LNCaP clone FGC (cell line): Measurements from ENCODE around the gene ODF2L.

Source experiments
- DNase-seq: peaks from one replicate; pipeline ENCODE4 v3.0.0-alpha.2; 2011; ENCODE audit warnings: low read depth
- H3K4me3 ChIP-seq: 2 replicates; pipeline ENCODE4 v1.5.1; 2011; ENCODE audit warnings: mild to moderate bottlenecking, low read depth, low read length, control low read depth
- CTCF ChIP-seq: IDR thresholded peaks from 2 replicates; pipeline ENCODE4 v1.5.1; 2012; ENCODE audit warnings: mild to moderate bottlenecking; ENCODE audit not compliant: control insufficient read depth, insufficient read depth; ENCODE audit errors: extremely low read depth

The ODF2L gene

GRCh38 chr1:86388777-86389176 is 7.3 kb downstream of the ODF2L start:
- no peak for TF ChIP-seq CTCF
- no peak for DNase-seq
- no peak overlapping the region for H3K4me3 ChIP-seq

GRCh38 chr1:86387916-86388627 is 8.1 kb downstream of the ODF2L start:
- no peak for DNase-seq
- no peak overlapping the region for H3K4me3 ChIP-seq
- no peak for TF ChIP-seq CTCF

- no peak overlapping the region for H3K4me3 ChIP-seq
- DNase-seq = no peak
These were observed 13.2 kb downstream of the ODF2L start for GRCh38 chr1:86382878-86383277.

GRCh38 chr1:86381223-86381622 is 14.9 kb downstream of the ODF2L start:
- TF ChIP-seq CTCF = no peak
- DNase-seq = no peak
- H3K4me3 ChIP-seq = no peak overlapping the region

More at GRCh38 chr1:86382878-86383277, 13.2 kb downstream of the ODF2L start:
- TF ChIP-seq CTCF = no peak

- no peak overlapping the region for H3K4me3 ChIP-seq
- TF ChIP-seq CTCF = peak; percentile 77
- peak; percentile 59 for DNase-seq
These were observed 15.8 kb downstream of the ODF2L start for GRCh38 chr1:86380257-86380861.

GRCh38 chr1:86378813-86379212 is 17.3 kb downstream of the ODF2L start:
- no peak for DNase-seq
- no peak overlapping the region for H3K4me3 ChIP-seq
- TF ChIP-seq CTCF = no peak
